HepG2 (cell line): Measurements from ENCODE around the gene ALDH9A1. TPM values are rescaled to one million over a fixed set of nuclear protein-coding genes. Genes with fewer than 3 reads are reported as not detected.

Experiments
- ATAC-seq: fragments of 200-7000 bp; cut with Tn5 transposase; 3 replicates; pipeline ENCODE4 v1.9.1; 2020; ENCODE audit warnings: mild to moderate bottlenecking, moderate library complexity
- BruUV-seq: library from RNA; stranded (reverse); fragments of 400-500 nt; replicated peaks from 2 replicates; lab custom pipeline; 2021; lab: Mats Ljungman, UMichigan
- CTCF ChIA-PET: fragments of 300-600 bp; formaldehyde crosslinking; extraction: SDS; loops from one replicate; lab custom pipeline; 2021; ENCODE audit warnings: low total read pairs, inconsistent platforms, low intra/inter-chr PET ratio; lab: Yijun Ruan, JAX
- POLR2A ChIA-PET: fragments of 350-600 bp; sonication (Branson Sonifier 250); formaldehyde crosslinking; loops from one replicate; lab custom pipeline; 2020; ENCODE audit warnings: antibody characterized with exemption, inconsistent platforms; lab: Yijun Ruan, JAX
- DNase-seq: peaks from one replicate; pipeline ENCODE4 v3.0.0-alpha.2; 2015; ENCODE audit warnings: low spot score
- FAIRE-seq: peaks from 3 replicates; lab custom pipeline; 2011; peaks lifted over from hg19 to GRCh38; lab: Jason Lieb, UNC
- H2AFZ ChIP-seq: one replicate; pipeline ENCODE4 v1.6.1; 2011; ENCODE audit warnings: low read length, inconsistent platforms
- H3K27ac ChIP-seq: fragments of 300-600 bp; 3 replicates; pipeline ENCODE4 v1.8.0; 2011; ENCODE audit warnings: mixed run types, mild to moderate bottlenecking, mixed read lengths, low read length, inconsistent platforms; ENCODE audit not compliant: insufficient read depth; ENCODE audit errors: extremely low read length
- H3K27me3 ChIP-seq, 2 experiments: fragments of 200-600 bp in 1 of 2; 2 replicates in 1 of 2; 3 replicates in 1 of 2; pipeline versions ENCODE4 v1.6.0 to v1.8.0; 2011; ENCODE audit warnings: low read length in 2 of 2, mild to moderate bottlenecking in 2 of 2, moderate library complexity in 2 of 2, inconsistent platforms in 1 of 2; ENCODE audit not compliant: insufficient read depth in 2 of 2, control insufficient read depth in 1 of 2
- H3K36me3 ChIP-seq, 2 experiments: fragments of 200-600 bp in 1 of 2; replicated peaks in 1 of 2; 2 replicates in 1 of 2; 3 replicates in 1 of 2; pipeline versions ENCODE4 v1.5.1 to v1.8.0; 2011; ENCODE audit warnings: low read length in 2 of 2, inconsistent platforms in 1 of 2; ENCODE audit not compliant: insufficient read depth in 2 of 2, control insufficient read depth in 1 of 2
- H3K4me1 ChIP-seq: 2 replicates; pipeline ENCODE4 v1.5.1; 2012; ENCODE audit warnings: low read length, inconsistent platforms; ENCODE audit not compliant: insufficient read depth
- H3K4me2 ChIP-seq: 2 replicates; pipeline ENCODE4 v1.6.0; 2011; ENCODE audit warnings: low read depth, low read length, inconsistent platforms
- H3K4me3 ChIP-seq, 3 experiments: fragments of 200-600 bp in 1 of 3; sonication (generic), shearing (Covaris generic) in 1 of 3; replicated peaks in 1 of 3; 2 replicates each; pipeline ENCODE4 v1.5.1; 2011 to 2016; ENCODE audit warnings: low read length in 3 of 3, inconsistent platforms in 2 of 3, low read depth in 2 of 3, mild to moderate bottlenecking in 2 of 3, control low read depth in 1 of 3, mixed read lengths in 1 of 3; ENCODE audit not compliant: insufficient read depth in 1 of 3
- H3K79me2 ChIP-seq: one replicate; pipeline ENCODE4 v1.6.1; 2011; ENCODE audit warnings: low read length, inconsistent platforms; ENCODE audit not compliant: insufficient read depth
- H3K9ac ChIP-seq: 2 replicates; pipeline ENCODE4 v1.6.0; 2011; ENCODE audit warnings: mild to moderate bottlenecking, low read depth, low read length, inconsistent platforms; ENCODE audit not compliant: insufficient read depth
- H3K9me3 ChIP-seq: 2 replicates; pipeline ENCODE4 v1.5.1; 2012; ENCODE audit warnings: mild to moderate bottlenecking, low read length
- H4K20me1 ChIP-seq: 2 replicates; pipeline ENCODE4 v1.6.0; 2011; ENCODE audit warnings: inconsistent platforms, mild to moderate bottlenecking, low read length, moderate library complexity; ENCODE audit not compliant: insufficient read depth
- ARHGAP35 ChIP-seq: sonication (generic); formaldehyde crosslinking; IDR thresholded peaks from 2 replicates; pipeline ENCODE4 v1.9.0; 2022; ENCODE audit warnings: mild to moderate bottlenecking, inconsistent platforms, moderate library complexity, missing genetic modification reagents, borderline replicate concordance
- CCAR2 ChIP-seq: fragments of 200-400 bp; formaldehyde crosslinking; optimal IDR thresholded peaks from 2 replicates; pipeline ENCODE3; 2018; ENCODE audit warnings: low read depth, mild to moderate bottlenecking, low read length, moderate library complexity
- CREBL2 ChIP-seq: sonication (generic); formaldehyde crosslinking; IDR thresholded peaks from 2 replicates; pipeline ENCODE4 v1.8.1; 2023; ENCODE audit warnings: missing genetic modification reagents, mild to moderate bottlenecking, borderline replicate concordance
- KLF9 ChIP-seq: IDR thresholded peaks from 2 replicates; pipeline ENCODE4 v1.6.1; 2016; ENCODE audit warnings: low read depth
- SMYD3 ChIP-seq: sonication (generic); formaldehyde crosslinking; IDR thresholded peaks from 2 replicates; pipeline ENCODE4 v1.8.1; 2023; ENCODE audit warnings: mild to moderate bottlenecking, missing genetic modification reagents
- SRF ChIP-seq: IDR thresholded peaks from 2 replicates; pipeline ENCODE4 v1.6.1; 2011; ENCODE audit warnings: mild to moderate bottlenecking, low read depth, low read length, moderate library complexity
- TBP ChIP-seq: sonication (generic); formaldehyde crosslinking; IDR thresholded peaks from 2 replicates; pipeline ENCODE4 v1.5.0; 2020; ENCODE audit warnings: missing genetic modification reagents
- ZBTB21 ChIP-seq: sonication (generic); formaldehyde crosslinking; IDR thresholded peaks from 2 replicates; pipeline ENCODE4 v1.4.0; 2020; ENCODE audit warnings: missing genetic modification reagents
- ZFP36L1 ChIP-seq: sonication (generic); formaldehyde crosslinking; IDR thresholded peaks from 2 replicates; pipeline ENCODE4 v1.8.0; 2022; ENCODE audit warnings: mild to moderate bottlenecking, missing genetic modification reagents, moderate library complexity
- ZNF546 ChIP-seq: sonication (generic); formaldehyde crosslinking; conservative IDR thresholded peaks from 2 replicates; pipeline ENCODE4 v1.8.1; 2023; ENCODE audit warnings: mild to moderate bottlenecking, missing genetic modification reagents
- ZNF790 ChIP-seq: sonication (generic); formaldehyde crosslinking; IDR thresholded peaks from 2 replicates; pipeline ENCODE4 v1.8.0; 2022; ENCODE audit warnings: missing genetic modification reagents, mild to moderate bottlenecking, borderline replicate concordance
- WGBS: methylation state at CpG from one replicate; pipeline ENCODE4 v1.1.6; 2017; ENCODE audit warnings: low lambda C conversion rate; 5-methylcytosine and 5-hydroxymethylcytosine counted together
- in situ Hi-C: cut with HindIII; loops from 2 replicates; pipeline ENCODE4 v1.10.0; 2017; ENCODE audit warnings: low pct_unique_long_range_greater_than_20kb; ENCODE audit not compliant: extremely low pct_ligation_motif_present
- intact Hi-C: fragments of 100-400 bp; cut with micrococcal nuclease; formaldehyde crosslinking; loops from one replicate; pipeline ENCODE4 v1.10.0; 2022; ENCODE audit not compliant: unreplicated experiment
- polyA plus RNA-seq, 8 experiments: library from polyadenylated mRNA; depleted of rRNA in 3 of 8; stranded (reverse) in 7 of 8; unstranded in 1 of 8; fragments of >200 nt; fragmentation: Illumina TruSeq in 4 of 8; extraction: Trizol in 4 of 8; gene quantifications; 2 replicates each; pipeline versions ENCODE4 v1.2.1 to v1.2.3, GENCODE V29; 2011 to 2016; ENCODE audit warnings: low read depth in 4 of 8, missing spikeins in 1 of 8, mixed read lengths in 1 of 8; ENCODE audit not compliant: insufficient read depth in 1 of 8
- total RNA-seq, 5 experiments: library from RNA; depleted of rRNA; stranded (reverse); fragments of >200 nt; fragmentation: Illumina TruSeq; extraction: Trizol; gene quantifications; 2 replicates each; pipeline ENCODE4 v1.2.3, GENCODE V29; 2016; ENCODE audit warnings: low read depth in 1 of 5
- TF ChIP-seq, protein P1 (sequence below): sonication (generic); formaldehyde crosslinking; IDR thresholded peaks from 2 replicates; pipeline ENCODE4 v1.4.0; 2020; ENCODE audit warnings: mild to moderate bottlenecking, low read depth, missing genetic modification reagents

The ALDH9A1 gene
- total and polyA plus RNA-seq, 2 of the 13 experiments (the other 11 are each of a cell fraction or from before 2014, with no cell fraction given) = 27.5 to 38.5 TPM

DNA sequence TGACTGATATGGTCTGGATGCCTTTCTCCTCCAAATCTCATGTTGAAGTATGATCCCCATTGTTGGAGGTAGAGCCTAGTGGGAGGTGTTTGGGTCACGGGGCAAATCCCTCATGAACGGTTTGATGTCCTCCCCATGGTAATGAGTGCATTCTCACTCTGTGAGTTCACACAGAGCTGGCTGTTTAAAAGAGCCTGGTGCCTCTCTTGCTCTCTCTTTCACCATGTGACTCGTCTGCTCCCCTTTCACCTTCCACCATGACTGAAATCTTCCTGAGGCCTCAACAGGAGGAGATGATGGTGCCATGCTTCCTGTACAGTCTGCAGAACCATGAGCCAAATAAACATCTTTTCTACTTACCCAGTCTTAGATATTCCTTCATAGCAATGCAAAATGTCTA is 30.2 kb downstream of the ALDH9A1 start:
- no peaks in the 10 kb centered on the region for H4K20me1 ChIP-seq
- ChIA-PET POLR2A (no interaction called here), CTCF (no interaction called here)
- no peak for DNase-seq
- no peak overlapping the region for H3K9ac ChIP-seq
- no peak overlapping the region for H3K4me2 ChIP-seq
- no peak overlapping the region for H3K27ac ChIP-seq
- H3K36me3 ChIP-seq = peaks cover 10 to 39% of the 10 kb centered on the region in 2 experiments
- no TSS peak for BruUV-seq
- H2AFZ ChIP-seq = no peak overlapping the region
- intact Hi-C loops (no loop called here), in situ Hi-C loops (no loop called here)
- no peaks in the 10 kb centered on the region for H3K9me3 ChIP-seq
- no peak for ATAC-seq
- no peaks in the 10 kb centered on the region for H3K4me1 ChIP-seq
- 90% methylated on average over 3 of the region's 3 CpGs for whole genome bisulfite sequencing
- no peak for FAIRE-seq
- no peaks in the 10 kb centered on the region for H3K27me3 ChIP-seq
- TF ChIP-seq, protein P1, sequence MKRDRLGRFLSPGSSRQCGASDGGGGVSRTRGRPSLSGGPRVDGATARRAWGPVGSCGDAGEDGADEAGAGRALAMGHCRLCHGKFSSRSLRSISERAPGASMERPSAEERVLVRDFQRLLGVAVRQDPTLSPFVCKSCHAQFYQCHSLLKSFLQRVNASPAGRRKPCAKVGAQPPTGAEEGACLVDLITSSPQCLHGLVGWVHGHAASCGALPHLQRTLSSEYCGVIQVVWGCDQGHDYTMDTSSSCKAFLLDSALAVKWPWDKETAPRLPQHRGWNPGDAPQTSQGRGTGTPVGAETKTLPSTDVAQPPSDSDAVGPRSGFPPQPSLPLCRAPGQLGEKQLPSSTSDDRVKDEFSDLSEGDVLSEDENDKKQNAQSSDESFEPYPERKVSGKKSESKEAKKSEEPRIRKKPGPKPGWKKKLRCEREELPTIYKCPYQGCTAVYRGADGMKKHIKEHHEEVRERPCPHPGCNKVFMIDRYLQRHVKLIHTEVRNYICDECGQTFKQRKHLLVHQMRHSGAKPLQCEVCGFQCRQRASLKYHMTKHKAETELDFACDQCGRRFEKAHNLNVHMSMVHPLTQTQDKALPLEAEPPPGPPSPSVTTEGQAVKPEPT (CRISPR knock-in tag) = no peak
- no peak for TF ChIP-seq ARHGAP35 (CRISPR knock-in tag)
- no peak for TF ChIP-seq ZNF546 (CRISPR knock-in tag)
- TF ChIP-seq SMYD3 (CRISPR knock-in tag) = no peak
- TF ChIP-seq SRF = no peak
- no peak for TF ChIP-seq KLF9 (CRISPR knock-in tag)
- TF ChIP-seq ZNF790 (CRISPR knock-in tag) = no peak
- no peak for TF ChIP-seq CCAR2
- TF ChIP-seq CREBL2 = no peak
- no peak for TF ChIP-seq ZBTB21 (CRISPR knock-in tag)
- TF ChIP-seq TBP (CRISPR knock-in tag) = no peak
- TF ChIP-seq ZFP36L1 (CRISPR knock-in tag) = no peak
- TF ChIP-seq, all 625 proteins: peak for 0
- H3K4me3 ChIP-seq = no peak overlapping the region
- no peaks in the 10 kb centered on the region for H3K79me2 ChIP-seq
